HepG2 (cell line): Measurements from ENCODE around the gene RAB17. TPM values are rescaled to one million over a fixed set of nuclear protein-coding genes. Genes with fewer than 3 reads are reported as not detected.

Source experiments
- EED ChIP-seq: sonication (generic); formaldehyde crosslinking; IDR thresholded peaks from 2 replicates; pipeline ENCODE4 v1.5.0; 2020; ENCODE audit warnings: mild to moderate bottlenecking, missing genetic modification reagents
- KDM2A ChIP-seq: sonication (generic); formaldehyde crosslinking; IDR thresholded peaks from 2 replicates; pipeline ENCODE4 v1.4.0; 2020; ENCODE audit warnings: low read depth, missing genetic modification reagents, borderline replicate concordance
- MEIS2 ChIP-seq: sonication (generic); formaldehyde crosslinking; IDR thresholded peaks from 2 replicates; pipeline ENCODE4 v1.9.0; 2021; ENCODE audit warnings: mild to moderate bottlenecking, missing genetic modification reagents
- NR2F2 ChIP-seq: IDR thresholded peaks from 2 replicates; pipeline ENCODE4 v1.6.1; 2012; ENCODE audit warnings: low read depth, inconsistent platforms, borderline replicate concordance
- PHF21A ChIP-seq: sonication (generic); formaldehyde crosslinking; IDR thresholded peaks from 2 replicates; pipeline ENCODE4 v1.5.0; 2020; ENCODE audit warnings: mild to moderate bottlenecking, missing genetic modification reagents
- ZFX ChIP-seq: sonication (generic); formaldehyde crosslinking; IDR thresholded peaks from 2 replicates; pipeline ENCODE4 v1.4.0; 2020; ENCODE audit warnings: mild to moderate bottlenecking, low read depth, missing genetic modification reagents, moderate library complexity
- ZNF225 ChIP-seq: sonication (generic); formaldehyde crosslinking; IDR thresholded peaks from 2 replicates; pipeline ENCODE4 v1.4.0; 2020; ENCODE audit warnings: mild to moderate bottlenecking, missing genetic modification reagents
- ZNF276 ChIP-seq: sonication (generic); formaldehyde crosslinking; IDR thresholded peaks from 2 replicates; pipeline ENCODE4 v1.4.0; 2020; ENCODE audit warnings: mild to moderate bottlenecking, low read depth, missing genetic modification reagents
- ZNF441 ChIP-seq: sonication (generic); formaldehyde crosslinking; IDR thresholded peaks from 2 replicates; pipeline ENCODE4 v1.7.0; 2021; ENCODE audit warnings: missing genetic modification reagents, borderline replicate concordance
- ZNF557 ChIP-seq: sonication (generic); formaldehyde crosslinking; IDR thresholded peaks from 2 replicates; pipeline ENCODE4 v1.4.0; 2020; ENCODE audit warnings: missing genetic modification reagents
- ZNF572 ChIP-seq: sonication (generic); formaldehyde crosslinking; IDR thresholded peaks from 2 replicates; pipeline ENCODE4 v1.5.1; 2020; ENCODE audit warnings: mild to moderate bottlenecking, missing genetic modification reagents
- ZNF687 ChIP-seq: sonication (generic); formaldehyde crosslinking; IDR thresholded peaks from 2 replicates; pipeline ENCODE4 v1.5.1; 2020; ENCODE audit warnings: mild to moderate bottlenecking, missing genetic modification reagents, moderate library complexity
- ZNF768 ChIP-seq: sonication (generic); formaldehyde crosslinking; IDR thresholded peaks from 2 replicates; pipeline ENCODE4 v1.4.0; 2020; ENCODE audit warnings: missing genetic modification reagents
- polyA plus RNA-seq, 8 experiments: library from polyadenylated mRNA; depleted of rRNA in 3 of 8; stranded (reverse) in 7 of 8; unstranded in 1 of 8; fragments of >200 nt; fragmentation: Illumina TruSeq in 4 of 8; extraction: Trizol in 4 of 8; gene quantifications; 2 replicates each; pipeline versions ENCODE4 v1.2.1 to v1.2.3, GENCODE V29; 2011 to 2016; ENCODE audit warnings: low read depth in 4 of 8, missing spikeins in 1 of 8, mixed read lengths in 1 of 8; ENCODE audit not compliant: insufficient read depth in 1 of 8
- total RNA-seq, 5 experiments: library from RNA; depleted of rRNA; stranded (reverse); fragments of >200 nt; fragmentation: Illumina TruSeq; extraction: Trizol; gene quantifications; 2 replicates each; pipeline ENCODE4 v1.2.3, GENCODE V29; 2016; ENCODE audit warnings: low read depth in 1 of 5

The RAB17 gene
- total and polyA plus RNA-seq, 2 of the 13 experiments (the other 11 are each of a cell fraction or from before 2014, with no cell fraction given) = 68.0 to 124 TPM

DNA sequence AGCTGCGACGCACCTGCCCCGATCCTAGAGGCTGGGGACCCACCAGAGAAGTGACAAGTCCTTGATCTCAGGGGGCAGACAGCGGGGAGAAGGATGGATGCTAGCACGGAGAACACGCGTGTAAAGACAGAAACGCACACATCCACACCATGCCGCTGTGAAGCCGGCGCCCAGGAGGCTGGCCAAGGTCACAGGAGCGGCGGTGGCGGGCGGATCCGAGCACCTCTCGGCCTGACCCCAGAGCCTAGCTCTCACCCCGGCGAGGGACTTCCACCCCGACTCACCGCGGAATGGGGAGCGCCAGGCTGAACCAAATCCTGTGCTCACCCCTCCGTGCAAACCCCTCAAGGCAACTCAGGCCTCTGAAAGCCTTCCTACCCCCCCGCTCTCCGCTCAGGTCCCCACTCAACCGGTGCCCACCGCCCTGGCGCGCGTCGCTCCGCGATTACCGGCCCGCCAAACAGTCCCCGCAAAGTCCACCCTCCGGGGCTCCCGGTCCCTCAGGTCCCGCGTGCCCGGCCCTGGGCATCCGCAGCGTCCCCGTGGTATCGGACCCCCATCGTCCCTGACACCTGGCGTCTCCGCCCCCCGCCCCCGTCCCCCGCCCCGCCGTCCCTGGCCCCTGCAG is 36.4 kb upstream of the RAB17 start (continued):
- TF ChIP-seq ZNF687 (CRISPR knock-in tag) (peak; percentile 71), ZNF441 (CRISPR knock-in tag) (peak; percentile 94), EED (CRISPR knock-in tag) (peak; percentile 81), ZNF557 (CRISPR knock-in tag) (no peak), MEIS2 (CRISPR knock-in tag) (no peak), ZFX (CRISPR knock-in tag) (no peak), ZNF225 (0 out of 2 replicates have a peak, but pooled peaks have one; percentile 18), PHF21A (CRISPR knock-in tag) (peak; percentile 19; the same call in 1 of the 2 replicates), ZNF276 (CRISPR knock-in tag) (peak; percentile 37; the same call in 1 of the 2 replicates), ZNF572 (0 out of 2 replicates have a peak, but pooled peaks have one; percentile 17), NR2F2 (peak; percentile 47; the same call in 1 of the 2 replicates), ZNF768 (CRISPR knock-in tag) (peak; percentile 51; the same call in 1 of the 2 replicates), KDM2A (CRISPR knock-in tag) (0 out of 2 replicates have a peak, but pooled peaks have one; percentile 58)
